CD4-positive, alpha-beta T cell (primary cell): ENCODE measurements around the gene CCDC136. TPM values are rescaled to one million over a fixed set of nuclear protein-coding genes. Genes with fewer than 3 reads are reported as not detected.

Source experiments
- ATAC-seq: fragments of 200-7000 bp; cut with Tn5 transposase; one replicate; pipeline ENCODE4 v1.10.0; 2022; ENCODE audit warnings: mild to moderate bottlenecking; ENCODE audit not compliant: poor library complexity
- CTCF ChIA-PET: fragments of 350-600 bp; sonication (Branson Sonifier 250); formaldehyde crosslinking; loops from one replicate; lab custom pipeline; 2021; ENCODE audit warnings: antibody characterized with exemption, inconsistent platforms; lab: Charles Lee
- POLR2A ChIA-PET: fragments of 350-600 bp; sonication (Branson Sonifier 250); formaldehyde crosslinking; loops from one replicate; lab custom pipeline; 2021; ENCODE audit warnings: antibody characterized with exemption, inconsistent platforms; lab: Charles Lee
- DNase-seq, 14 experiments: peaks; one replicate each; pipeline ENCODE4 v3.0.0-alpha.2; 2013 to 2020; ENCODE audit warnings: mixed read lengths in 2 of 14
- H3K27ac ChIP-seq, 2 donors: one replicate each; pipeline versions ENCODE4 v1.5.1 to v1.7.0; 2013; ENCODE audit warnings: low read length in 2 of 2, low read depth in 1 of 2, mild to moderate bottlenecking in 1 of 2
- H3K27me3 ChIP-seq, 2 experiments: 1 replicate in 1 of 2; 2 replicates in 1 of 2; pipeline versions ENCODE4 v1.6.1 to v1.7.0; 2013; ENCODE audit warnings: low read length in 2 of 2, control low read depth in 1 of 2, mild to moderate bottlenecking in 1 of 2, moderate library complexity in 1 of 2; ENCODE audit not compliant: insufficient read depth in 2 of 2, control insufficient read depth in 1 of 2
- H3K36me3 ChIP-seq: one replicate; pipeline ENCODE4 v1.6.1; 2013; ENCODE audit warnings: low read length, control low read depth; ENCODE audit not compliant: insufficient read depth
- H3K4me1 ChIP-seq: one replicate; pipeline ENCODE4 v1.6.1; 2013; ENCODE audit warnings: low read length, control low read depth; ENCODE audit not compliant: insufficient read depth
- H3K4me3 ChIP-seq: one replicate; pipeline ENCODE4 v1.5.1; 2013; ENCODE audit warnings: mild to moderate bottlenecking, low read length, moderate library complexity
- H3K9me3 ChIP-seq, 2 experiments: 1 replicate in 1 of 2; 2 replicates in 1 of 2; pipeline versions ENCODE4 v1.6.1 to v1.7.0; 2013; ENCODE audit warnings: low read length in 2 of 2, mild to moderate bottlenecking in 2 of 2, control low read depth in 1 of 2, moderate library complexity in 1 of 2; ENCODE audit not compliant: control insufficient read depth in 1 of 2, insufficient read depth in 1 of 2
- H3K27ac Mint-ChIP-seq: one replicate; pipeline ENCODE4 v1.8.0; 2020; ENCODE audit warnings: mixed read lengths
- H3K27me3 Mint-ChIP-seq: one replicate; pipeline ENCODE4 v1.8.0; 2021; ENCODE audit warnings: mixed read lengths
- H3K36me3 Mint-ChIP-seq: one replicate; pipeline ENCODE4 v1.8.0; 2021; ENCODE audit warnings: low read depth, mixed read lengths
- H3K4me1 Mint-ChIP-seq: one replicate; pipeline ENCODE4 v1.8.0; 2021; ENCODE audit warnings: low read depth, mixed read lengths
- H3K4me3 Mint-ChIP-seq: one replicate; pipeline ENCODE4 v1.8.0; 2020; ENCODE audit warnings: mild to moderate bottlenecking, mixed read lengths
- H3K9me3 Mint-ChIP-seq: one replicate; pipeline ENCODE4 v1.8.0; 2020; ENCODE audit warnings: mixed read lengths
- CTCF ChIP-seq: fragments of 200-600 bp; IDR thresholded peaks from one replicate; pipeline ENCODE4 v1.8.0; 2022; ENCODE audit warnings: antibody characterized with exemption, mild to moderate bottlenecking
- intact Hi-C, 2 experiments: fragments of 100-400 bp; cut with DNase I in 1 of 2; cut with micrococcal nuclease in 1 of 2; formaldehyde crosslinking; loops; one replicate each; pipeline versions ENCODE4 v1.15.1 to v1.9.0; 2023 to 2025; cut with DNase I, micrococcal nuclease
- total RNA-seq, 174 experiments: library from RNA in 2 of 174; stranded (reverse) in 2 of 174; gene quantifications; one replicate each; pipeline ENCODE4 v1.2.3 and lab custom pipeline; 2021 to 2026

Gene CCDC136
- total RNA-seq, 2 experiments from 2014 or later = 4.5 to 4.9 TPM

- peaks cover 17% of the 10 kb centered on the region for H3K36me3 Mint-ChIP-seq
- Histone ChIP-seq H3K4me1 (peaks cover 41% of the 10 kb centered on the region), H3K4me3 (no peak overlapping the region), H3K27me3 (peaks cover 3 to 4% of the 10 kb centered on the region in 2 experiments), H3K36me3 (peaks cover 15% of the 10 kb centered on the region), H3K9me3 (no peaks in the 10 kb centered on the region), H3K27ac (no peak overlapping the region)
- TF ChIP-seq CTCF = no peak
- POLR2A ChIA-PET = no interaction called here
- H3K4me3 Mint-ChIP-seq = peak overlapping the region; percentile 71
- peaks cover 46% of the 10 kb centered on the region for H3K4me1 Mint-ChIP-seq
- no peaks in the 10 kb centered on the region for H3K9me3 Mint-ChIP-seq
- ATAC-seq (no peak), DNase-seq (no peak)
- CTCF ChIA-PET = no interaction called here
- intact Hi-C loops = loop anchor here in 1 of 2 experiments (10.0 kb wide), 1 partner anchor 569 kb away; the partner anchor contains the start of gene STRIP2
- H3K27ac Mint-ChIP-seq = no peak overlapping the region
- H3K27me3 Mint-ChIP-seq = no peaks in the 10 kb centered on the region
Observed at GRCh38 chr7:128865996-128866877, 74.5 kb downstream of the CCDC136 start.

GRCh38 chr7:128867241-128867640, 75.5 kb downstream of the CCDC136 start:
- intact Hi-C loops = loop anchor here in 1 of 2 experiments (10.0 kb wide), 1 partner anchor 568 kb away; the partner anchor contains the start of gene STRIP2
- Histone ChIP-seq H3K4me1 (peaks cover 38% of the 10 kb centered on the region), H3K4me3 (no peak overlapping the region), H3K9me3 (no peaks in the 10 kb centered on the region), H3K27ac (no peak overlapping the region), H3K36me3 (peaks cover 15% of the 10 kb centered on the region), H3K27me3 (peaks cover 3 to 4% of the 10 kb centered on the region in 2 experiments)
- Mint-ChIP-seq H3K9me3 (no peaks in the 10 kb centered on the region), H3K27me3 (no peaks in the 10 kb centered on the region), H3K4me3 (peak overlapping the region; percentile 70), H3K27ac (no peak overlapping the region), H3K36me3 (peaks cover 17% of the 10 kb centered on the region), H3K4me1 (peaks cover 43% of the 10 kb centered on the region)
- ChIA-PET POLR2A (interaction anchor here (0.5 kb wide), 1 partner anchor 198 kb away, joined by 4 read pairs; no protein-coding TSS in a partner anchor), CTCF (no interaction called here)
- no peak for ATAC-seq
- no peak for TF ChIP-seq CTCF
- no peak for DNase-seq

- no peak for DNase-seq
- intact Hi-C loops = loop anchor here in 1 of 2 experiments (10.0 kb wide), 1 partner anchor 567 kb away; the partner anchor contains the start of gene STRIP2
- Histone ChIP-seq H3K4me1 (peaks cover 34% of the 10 kb centered on the region), H3K27me3 (peaks cover 3 to 4% of the 10 kb centered on the region in 2 experiments), H3K9me3 (no peaks in the 10 kb centered on the region), H3K27ac (no peak overlapping the region), H3K36me3 (peaks cover 15% of the 10 kb centered on the region), H3K4me3 (no peak overlapping the region)
- peaks cover 36% of the 10 kb centered on the region for H3K4me1 Mint-ChIP-seq
- no peaks in the 10 kb centered on the region for H3K27me3 Mint-ChIP-seq
- no peak for ATAC-seq
- H3K36me3 Mint-ChIP-seq = peaks cover 11% of the 10 kb centered on the region
- POLR2A ChIA-PET = interaction anchor here (0.5 to 1.8 kb wide), 3 partner anchors 16 to 394 kb away, joined by 3 to 4 read pairs (median 4); no protein-coding TSS in a partner anchor
- H3K27ac Mint-ChIP-seq = no peak overlapping the region
- no peak for TF ChIP-seq CTCF
- H3K4me3 Mint-ChIP-seq = peak overlapping the region; percentile 78
- CTCF ChIA-PET = no interaction called here
- H3K9me3 Mint-ChIP-seq = no peaks in the 10 kb centered on the region
Observed at GRCh38 chr7:128867842-128868623, 76.3 kb downstream of the CCDC136 start.
